Stimulated activated naive CD8-positive, alpha-beta T cell treated with anti-CD3 and anti-CD28 coated beads, Interleukin-15, Interleukin-2, amounts not matched to agents 100 ng/mL and 50 ng/mL, for 24 hours (primary cell): ENCODE results near the gene IREB2.
"Not testable (repeated sequence)": the region's sequence is repeated elsewhere in the genome, so short reads cannot be mapped to it uniquely, and the experiment has no call there.

ENCODE experiments used
- H3K27ac Mint-ChIP-seq: one replicate; pipeline ENCODE4 v1.8.0; 2021; ENCODE audit warnings: mild to moderate bottlenecking, mixed read lengths
- H3K27me3 Mint-ChIP-seq: one replicate; pipeline ENCODE4 v1.8.0; 2021; ENCODE audit warnings: mixed read lengths
- H3K36me3 Mint-ChIP-seq: one replicate; pipeline ENCODE4 v1.8.0; 2021; ENCODE audit warnings: low read depth, mixed read lengths
- H3K4me1 Mint-ChIP-seq: one replicate; pipeline ENCODE4 v1.8.0; 2021; ENCODE audit warnings: low read depth, mixed read lengths
- H3K4me3 Mint-ChIP-seq: one replicate; pipeline ENCODE4 v1.8.0; 2021; ENCODE audit warnings: mild to moderate bottlenecking, mixed read lengths
- H3K9me3 Mint-ChIP-seq: one replicate; pipeline ENCODE4 v1.8.0; 2021; ENCODE audit warnings: mixed read lengths

Gene IREB2

DNA sequence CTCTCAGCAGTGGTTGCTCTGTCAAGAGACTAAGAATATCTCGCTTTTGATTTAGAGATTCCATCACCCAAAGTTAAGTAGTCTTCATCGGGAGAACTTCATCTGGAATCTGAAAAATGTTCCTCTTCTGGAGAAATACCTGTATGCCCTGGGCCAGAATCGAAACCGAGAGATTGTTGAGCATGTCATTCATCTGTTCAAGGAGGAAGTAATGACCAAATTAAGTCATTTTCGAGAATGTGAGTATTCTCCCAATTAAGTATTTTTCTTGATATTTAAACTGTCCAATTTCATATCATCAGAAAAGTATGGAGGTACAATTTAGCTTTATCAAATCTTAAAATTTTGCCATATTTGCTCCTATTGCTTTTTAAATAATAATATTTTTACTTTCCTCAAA lies 89.3 kb downstream of the IREB2 start:
- Mint-ChIP-seq H3K4me1 (no peaks in the 10 kb centered on the region), H3K36me3 (no peaks in the 10 kb centered on the region), H3K27ac (no peak overlapping the region), H3K9me3 (no peaks in the 10 kb centered on the region), H3K4me3 (no peak overlapping the region), H3K27me3 (no peaks in the 10 kb centered on the region)

DNA sequence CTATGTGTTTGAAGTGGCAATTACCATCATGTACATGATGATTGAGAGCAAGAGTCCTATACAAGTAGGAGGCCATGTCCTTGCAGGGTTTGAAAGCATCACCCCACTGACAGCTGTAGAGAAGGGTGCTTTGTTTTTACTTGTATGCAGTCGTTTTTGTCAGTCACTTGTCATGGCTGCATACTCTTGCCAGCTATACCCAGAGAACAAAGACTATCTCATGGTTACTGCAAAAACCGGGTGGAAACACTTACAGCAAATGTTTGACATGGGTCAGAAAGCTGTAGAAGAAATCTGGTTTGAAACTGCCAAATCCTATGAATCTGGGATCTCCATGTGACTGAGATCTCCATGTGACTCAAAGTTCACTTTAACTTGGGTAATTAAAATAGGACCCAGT lies 95.3 kb downstream of the IREB2 start:
- no peak overlapping the region for H3K4me3 Mint-ChIP-seq
- no peaks in the 10 kb centered on the region for H3K4me1 Mint-ChIP-seq
- no peaks in the 10 kb centered on the region for H3K9me3 Mint-ChIP-seq
- no peaks in the 10 kb centered on the region for H3K27me3 Mint-ChIP-seq
- no peaks in the 10 kb centered on the region for H3K36me3 Mint-ChIP-seq
- no peak overlapping the region for H3K27ac Mint-ChIP-seq

DNA sequence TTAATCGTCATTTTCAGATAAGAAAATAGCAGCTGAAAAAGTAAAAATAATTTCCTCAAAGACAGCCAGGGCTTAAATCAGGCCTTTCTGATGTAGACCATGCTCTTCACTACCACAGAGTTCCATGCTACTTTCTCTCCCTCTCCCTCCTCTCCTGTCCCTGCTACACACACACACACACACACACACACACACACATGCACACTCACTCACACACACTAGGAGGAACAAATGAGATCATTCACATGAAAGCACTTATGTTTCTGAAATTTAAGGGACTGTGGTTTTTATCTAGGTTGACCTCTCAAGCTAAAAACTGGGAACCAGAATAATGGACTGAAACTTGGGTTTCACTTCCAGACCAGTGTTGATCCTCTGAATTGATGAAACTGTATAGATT lies 98.1 kb downstream of the IREB2 start:
- no peak overlapping the region for H3K4me3 Mint-ChIP-seq
- no peak overlapping the region for H3K27ac Mint-ChIP-seq
- H3K4me1 Mint-ChIP-seq, result peaks cover 14% of the 10 kb centered on the region

DNA sequence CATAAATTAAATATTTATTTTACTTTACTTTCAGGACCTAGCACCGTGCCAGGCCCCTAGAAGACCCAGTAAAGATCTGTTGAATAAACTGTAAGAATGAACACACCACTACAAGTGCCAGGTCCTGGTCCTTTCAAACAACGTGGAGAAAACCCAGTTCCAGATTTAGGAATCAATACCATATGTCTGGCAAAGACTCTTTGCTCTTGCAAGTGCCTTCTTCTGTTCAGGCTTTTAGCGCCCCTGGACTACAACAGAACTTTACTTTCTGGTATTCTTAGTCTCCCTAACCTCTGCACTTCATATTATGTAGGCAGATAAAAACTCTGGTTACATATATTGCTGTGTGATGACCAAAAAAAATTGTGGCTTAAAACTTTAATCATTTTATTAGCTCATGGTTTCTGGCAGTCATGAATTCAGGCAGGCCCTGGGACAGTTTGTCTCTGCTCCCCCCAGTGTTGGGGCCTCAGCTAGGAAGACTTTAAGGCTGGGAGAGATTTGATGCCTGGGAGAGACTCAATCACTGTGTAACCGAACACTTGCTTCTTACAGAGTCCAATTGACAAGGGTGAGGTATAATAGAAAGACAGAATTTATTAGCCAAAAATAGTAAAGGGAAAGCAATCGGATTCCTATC lies 99.4 kb downstream of the IREB2 start:
- Mint-ChIP-seq H3K27ac (no peak overlapping the region), H3K36me3 (peaks cover 16% of the 10 kb centered on the region), H3K4me1 (peaks cover 25% of the 10 kb centered on the region), H3K4me3 (no peak overlapping the region), H3K9me3 (no peaks in the 10 kb centered on the region), H3K27me3 (no peaks in the 10 kb centered on the region)

More for the DNA sequence above, 98.1 kb downstream of the IREB2 start:
- no peaks in the 10 kb centered on the region for H3K27me3 Mint-ChIP-seq
- H3K9me3 Mint-ChIP-seq, result no peaks in the 10 kb centered on the region
- peaks cover 3% of the 10 kb centered on the region for H3K36me3 Mint-ChIP-seq

DNA sequence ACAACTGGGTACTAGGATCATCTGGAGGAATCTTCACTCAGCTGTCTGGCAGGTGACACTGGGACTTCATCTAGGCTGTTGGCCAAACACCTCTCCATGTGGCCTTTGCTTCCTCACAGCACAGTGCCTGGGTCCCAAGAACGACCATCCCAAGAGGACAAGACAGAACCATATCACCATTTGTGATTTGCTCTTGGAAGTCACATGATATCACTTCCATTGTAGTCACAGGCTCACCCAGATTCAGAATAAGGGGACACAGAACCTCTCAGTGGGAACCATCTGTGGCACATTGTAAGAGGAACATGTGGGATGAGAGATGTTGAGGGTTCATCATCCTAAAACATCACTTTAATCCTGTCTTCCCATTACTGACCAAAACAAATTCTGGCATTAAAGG lies 100.3 kb downstream of the IREB2 start:
- no peak overlapping the region for H3K4me3 Mint-ChIP-seq
- peaks cover 34% of the 10 kb centered on the region for H3K4me1 Mint-ChIP-seq
- H3K36me3 Mint-ChIP-seq, result peaks cover 25% of the 10 kb centered on the region
- H3K9me3 Mint-ChIP-seq, result no peaks in the 10 kb centered on the region
- H3K27me3 Mint-ChIP-seq, result no peaks in the 10 kb centered on the region
- no peak overlapping the region for H3K27ac Mint-ChIP-seq

DNA sequence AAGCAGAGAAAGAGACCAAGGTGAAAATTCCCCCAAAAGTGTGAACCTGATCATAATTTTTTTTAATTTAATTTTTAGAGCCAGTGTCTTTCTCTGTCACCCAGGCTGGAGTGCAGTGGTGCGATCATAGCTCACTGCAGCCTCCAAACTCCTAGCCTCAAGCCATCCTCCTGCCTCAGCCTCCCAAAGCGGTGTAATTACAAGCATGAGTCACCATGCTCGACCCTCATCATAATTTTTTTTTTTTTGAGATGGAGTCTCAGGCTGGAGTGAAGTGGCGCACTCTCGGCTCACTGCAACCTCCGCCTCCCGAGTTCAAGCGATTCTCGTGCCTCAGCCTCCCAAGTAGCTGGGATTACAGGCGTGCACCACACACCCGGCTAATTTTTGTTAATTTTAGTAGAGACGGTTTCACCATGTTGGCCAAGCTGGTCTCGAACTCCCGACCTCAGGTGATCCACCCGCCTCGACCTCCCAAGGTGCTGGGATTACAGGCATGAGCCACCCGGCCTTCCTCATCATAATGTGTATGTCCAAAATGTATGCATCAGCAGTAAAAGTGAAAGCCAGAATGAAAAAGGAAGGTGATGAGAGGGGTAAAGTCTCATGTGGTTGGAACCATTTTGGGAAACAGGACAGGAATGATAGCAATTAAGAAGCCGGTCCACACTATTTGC lies 101.6 kb downstream of the IREB2 start:
- Mint-ChIP-seq H3K27ac (peak overlapping the region; percentile 100), H3K36me3 (peaks cover 33% of the 10 kb centered on the region), H3K4me3 (peak overlapping the region; percentile 95), H3K4me1 (peaks cover 40% of the 10 kb centered on the region)
- not testable (repeated sequence) for H3K9me3 Mint-ChIP-seq, H3K27me3 Mint-ChIP-seq

DNA sequence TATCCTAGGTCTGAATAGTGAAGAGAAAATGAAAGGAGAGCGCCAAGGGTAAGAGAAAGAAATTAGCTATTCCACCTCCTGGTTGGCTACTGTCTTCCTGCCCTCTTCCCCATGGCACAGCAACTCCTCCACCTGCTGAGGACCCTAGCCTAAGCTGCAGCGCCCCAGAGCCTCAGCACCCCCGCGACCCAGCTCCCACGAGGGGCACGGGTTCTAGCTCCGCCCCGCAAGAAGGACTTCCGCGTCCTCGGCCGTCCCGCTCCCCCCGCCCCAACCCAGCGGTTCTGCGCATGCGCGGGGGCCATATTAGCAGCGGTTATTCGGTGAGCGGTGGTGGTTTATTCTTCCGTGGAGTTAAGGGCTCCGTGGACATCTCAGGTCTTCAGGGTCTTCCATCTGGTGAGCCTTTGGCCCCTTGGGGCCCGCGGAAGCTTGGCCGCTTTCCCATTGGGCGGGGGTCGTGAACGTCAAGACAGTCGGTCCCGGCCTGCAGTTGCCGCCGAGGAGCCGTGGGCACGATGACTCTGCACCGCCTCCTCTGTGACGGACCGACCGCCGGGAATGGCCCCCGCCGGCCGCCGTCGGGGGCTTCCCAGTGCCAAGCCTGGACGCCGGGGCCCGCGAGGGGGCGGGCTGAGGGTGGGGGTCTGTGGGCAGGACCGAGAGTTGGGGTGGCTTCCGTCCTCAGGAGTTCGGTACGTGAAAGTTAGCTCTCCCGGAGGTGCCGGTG lies 102.3 kb downstream of the IREB2 start, which contains the start of gene PSMA4:
Gene PSMA4, plus strand, starts transcription at position 304 of the 730 bp plus-strand sequence. CDS start 1,484 bp downstream, outside the sequence.
- H3K4me3 Mint-ChIP-seq, result peak within 1 kb of the TSS; percentile 95
- H3K27me3 Mint-ChIP-seq, result no peaks in the 10 kb centered on the region
- peaks cover 42% of the 10 kb centered on the region for H3K4me1 Mint-ChIP-seq
- peaks cover 38% of the 10 kb centered on the region for H3K36me3 Mint-ChIP-seq
- H3K27ac Mint-ChIP-seq, result peak within 1 kb of the TSS; percentile 100
- H3K9me3 Mint-ChIP-seq, result no peaks in the 10 kb centered on the region

DNA sequence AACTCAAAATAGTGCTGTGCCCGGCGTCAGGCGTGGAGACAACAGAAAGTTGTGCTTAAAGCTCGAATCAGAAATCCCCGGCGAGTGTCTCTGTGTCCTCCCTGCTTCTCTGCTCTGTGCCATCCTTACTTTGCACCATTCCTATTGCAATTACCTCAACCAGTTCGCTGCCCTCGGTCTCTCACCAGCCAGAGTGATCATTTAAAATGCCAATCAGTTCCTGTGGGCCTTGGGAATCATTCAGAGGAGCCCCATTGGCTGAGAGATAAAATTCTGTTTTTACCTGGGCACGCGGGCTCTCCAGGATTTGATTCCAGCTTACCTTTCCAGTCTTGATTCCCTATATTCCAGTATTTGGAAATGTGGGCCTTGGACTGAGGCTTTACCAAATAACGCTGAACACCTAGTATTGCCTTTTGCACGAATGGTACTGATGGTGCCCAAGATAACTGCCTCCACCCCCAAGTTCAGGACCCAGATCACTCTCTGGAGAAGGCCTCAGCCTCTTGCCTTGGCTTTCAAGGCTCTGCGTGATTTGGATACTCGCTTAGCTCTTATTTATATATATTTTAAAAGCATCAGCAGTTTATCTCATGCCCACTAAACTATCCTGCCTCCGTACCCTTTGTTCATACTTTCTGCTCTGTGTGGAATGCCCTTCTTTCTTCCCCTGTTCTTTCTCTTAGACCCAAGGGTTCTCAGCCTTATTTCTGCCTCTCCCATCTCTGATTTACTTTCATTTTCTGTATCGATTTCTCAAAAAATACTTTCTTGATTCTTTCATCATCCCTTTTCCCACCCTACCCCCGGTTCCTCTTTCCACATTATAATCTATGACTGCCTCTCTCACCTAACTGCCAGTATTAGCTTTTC lies 103.1 kb downstream of the IREB2 start:
- Mint-ChIP-seq H3K27me3 (no peaks in the 10 kb centered on the region), H3K9me3 (no peaks in the 10 kb centered on the region), H3K27ac (peak overlapping the region; percentile 100), H3K4me1 (peaks cover 42% of the 10 kb centered on the region), H3K4me3 (peak overlapping the region; percentile 95), H3K36me3 (peaks cover 46% of the 10 kb centered on the region)

DNA sequence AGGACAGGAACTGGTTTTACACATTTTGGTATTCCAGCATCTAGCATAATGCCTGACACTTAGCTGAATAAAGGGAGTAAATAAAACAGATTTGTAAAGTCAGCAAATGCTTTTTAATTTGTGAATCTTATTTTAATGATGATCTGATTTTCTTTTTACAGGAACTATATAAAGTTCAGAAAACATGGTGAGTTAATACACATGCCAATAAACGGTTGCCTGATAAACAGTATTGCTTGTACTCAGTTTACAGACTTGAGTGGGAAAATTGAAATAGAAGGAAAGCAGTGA lies 103.7 kb downstream of the IREB2 start:
- H3K9me3 Mint-ChIP-seq, result no peaks in the 10 kb centered on the region
- H3K27ac Mint-ChIP-seq, result peak overlapping the region; percentile 100
- H3K27me3 Mint-ChIP-seq, result no peaks in the 10 kb centered on the region
- peak overlapping the region; percentile 95 for H3K4me3 Mint-ChIP-seq
- peaks cover 52% of the 10 kb centered on the region for H3K36me3 Mint-ChIP-seq
- peaks cover 42% of the 10 kb centered on the region for H3K4me1 Mint-ChIP-seq

DNA sequence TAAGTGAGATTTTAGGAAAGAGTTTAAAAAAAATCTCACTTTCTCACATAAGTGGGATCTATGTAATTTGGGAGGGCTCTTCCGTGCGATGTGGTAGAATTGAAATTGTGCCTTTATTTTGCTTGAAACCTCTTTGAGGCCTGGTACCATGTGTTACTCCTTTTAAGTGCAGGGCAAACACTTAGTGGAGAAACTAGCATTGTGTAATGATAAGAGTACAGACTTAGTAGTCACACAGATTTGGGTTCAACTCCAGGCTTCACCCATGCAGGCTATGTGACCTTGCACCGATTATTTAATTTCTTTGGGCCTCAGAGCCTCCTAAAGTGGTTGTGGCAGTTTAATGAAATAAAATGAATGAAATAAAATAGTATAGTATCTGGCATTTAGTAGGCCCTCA lies 104.6 kb downstream of the IREB2 start:
- Mint-ChIP-seq H3K4me3 (peak overlapping the region; percentile 95), H3K36me3 (peaks cover 56% of the 10 kb centered on the region), H3K9me3 (no peaks in the 10 kb centered on the region), H3K27me3 (no peaks in the 10 kb centered on the region), H3K4me1 (peaks cover 42% of the 10 kb centered on the region), H3K27ac (peak overlapping the region; percentile 43)

DNA sequence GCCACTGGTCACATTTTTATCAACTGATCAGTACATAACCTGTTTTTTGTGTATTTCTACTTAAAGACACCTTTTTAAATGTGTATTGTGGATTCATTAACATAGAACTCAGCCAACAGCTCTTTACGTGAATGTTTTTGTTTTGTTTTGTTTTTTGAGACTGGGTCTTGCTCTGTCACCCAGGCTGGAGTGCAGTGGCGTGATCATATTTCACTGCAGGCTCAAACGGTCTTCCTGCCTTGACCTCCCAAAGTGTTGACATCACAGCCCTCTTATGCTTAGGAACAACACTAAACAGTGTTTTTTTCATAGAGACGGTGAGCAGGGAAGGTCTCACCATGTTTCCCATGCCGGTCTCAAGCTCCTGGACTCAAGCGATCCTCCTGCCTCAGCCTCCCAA lies 112.2 kb downstream of the IREB2 start:
- no peaks in the 10 kb centered on the region for H3K27me3 Mint-ChIP-seq
- H3K9me3 Mint-ChIP-seq, result no peaks in the 10 kb centered on the region
- peaks cover 57% of the 10 kb centered on the region for H3K36me3 Mint-ChIP-seq
- no peak overlapping the region for H3K27ac Mint-ChIP-seq
- no peaks in the 10 kb centered on the region for H3K4me1 Mint-ChIP-seq
- H3K4me3 Mint-ChIP-seq, result no peak overlapping the region

DNA sequence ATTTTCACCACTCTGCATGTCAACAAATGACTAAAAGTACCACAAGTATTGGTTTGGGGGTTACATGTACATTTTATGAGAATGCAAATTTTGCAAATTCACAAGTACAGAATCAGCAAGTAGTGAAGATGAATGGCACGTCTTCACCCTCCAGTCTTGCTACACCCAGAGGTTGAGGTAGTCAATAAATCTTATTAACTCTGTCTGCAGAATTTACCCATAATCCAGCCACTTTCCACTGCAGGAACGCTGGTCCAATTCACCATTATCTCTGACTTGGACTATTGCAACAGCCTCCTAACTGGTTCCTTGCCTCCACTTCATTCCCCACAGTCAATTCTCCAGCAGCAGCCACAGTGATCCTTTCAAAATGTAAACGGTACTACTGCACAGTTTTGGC lies 112.8 kb downstream of the IREB2 start:
- Mint-ChIP-seq H3K4me3 (no peak overlapping the region), H3K36me3 (peaks cover 51% of the 10 kb centered on the region), H3K4me1 (no peaks in the 10 kb centered on the region), H3K27ac (no peak overlapping the region), H3K27me3 (no peaks in the 10 kb centered on the region), H3K9me3 (no peaks in the 10 kb centered on the region)
